Neutrophil (primary cell): ENCODE data around the gene CEACAM20.

Experiments used
- H3K27ac ChIP-seq: fragments of 200-600 bp; sonication (generic); 2 replicates; pipeline ENCODE4 v1.5.1; 2016; ENCODE audit warnings: mild to moderate bottlenecking, moderate library complexity
- H3K27me3 ChIP-seq: fragments of 200-600 bp; sonication (generic); 2 replicates; pipeline ENCODE4 v1.6.0; 2016; ENCODE audit warnings: mild to moderate bottlenecking
- H3K36me3 ChIP-seq: fragments of 200-600 bp; sonication (generic); 2 replicates; pipeline ENCODE4 v1.5.1; 2017
- H3K4me1 ChIP-seq, 2 experiments: fragments of 200-600 bp in 1 of 2; sonication (generic) in 1 of 2; 1 replicate in 1 of 2; 2 replicates in 1 of 2; pipeline versions ENCODE4 v1.5.1 to v1.6.1; 2013 to 2016; ENCODE audit warnings: low read depth in 1 of 2, low read length in 1 of 2, mild to moderate bottlenecking in 1 of 2, moderate library complexity in 1 of 2; ENCODE audit not compliant: control insufficient read depth in 1 of 2, insufficient read depth in 1 of 2
- H3K4me3 ChIP-seq, 2 experiments: fragments of 200-600 bp in 1 of 2; sonication (generic) in 1 of 2; 1 replicate in 1 of 2; 2 replicates in 1 of 2; pipeline ENCODE4 v1.5.1; 2013 to 2016; ENCODE audit warnings: low read depth in 1 of 2, low read length in 1 of 2, mild to moderate bottlenecking in 1 of 2, moderate library complexity in 1 of 2
- H3K9me3 ChIP-seq: fragments of 200-600 bp; sonication (generic); 2 replicates; pipeline ENCODE4 v1.5.1; 2016
- CTCF ChIP-seq: fragments of 200-600 bp; sonication (generic); IDR thresholded peaks from 2 replicates; pipeline ENCODE4 v1.5.1; 2016; ENCODE audit warnings: antibody characterized with exemption

The CEACAM20 gene

GRCh38 chr19:44529536-44529935, at the start of gene CEACAM20:
Gene CEACAM20, minus strand, starts transcription at chr19:44529675. Its CDS starts 166 bp downstream, at chr19:44529509.
- Histone ChIP-seq H3K4me1 (no peaks in the 10 kb centered on the region), H3K27me3 (peaks cover 17% of the 10 kb centered on the region), H3K36me3 (no peaks in the 10 kb centered on the region), H3K9me3 (no peaks in the 10 kb centered on the region), H3K4me3 (no peak within 1 kb of the TSS), H3K27ac (no peak within 1 kb of the TSS)
- TF ChIP-seq CTCF, result no peak

DNA sequence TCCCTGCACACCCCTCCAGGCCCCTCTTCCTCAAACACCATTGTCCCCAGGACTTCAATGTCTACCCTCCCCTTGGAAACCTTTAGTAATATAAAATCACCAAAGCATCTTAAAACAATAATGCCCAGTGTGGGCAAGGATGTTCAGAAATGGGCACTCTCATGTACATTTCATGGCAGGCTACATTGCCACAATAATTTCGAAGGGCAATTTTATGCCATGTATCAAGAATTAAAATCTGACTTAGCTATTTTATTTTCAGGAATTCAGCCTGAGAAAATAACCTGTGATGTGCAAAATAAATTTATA, 48.0 kb upstream of the CEACAM20 start:
- Histone ChIP-seq H3K4me1 (no peaks in the 10 kb centered on the region), H3K27ac (no peak overlapping the region), H3K27me3 (no peaks in the 10 kb centered on the region), H3K9me3 (no peaks in the 10 kb centered on the region), H3K36me3 (no peaks in the 10 kb centered on the region), H3K4me3 (no peak overlapping the region)
- TF ChIP-seq CTCF, result no peak

DNA sequence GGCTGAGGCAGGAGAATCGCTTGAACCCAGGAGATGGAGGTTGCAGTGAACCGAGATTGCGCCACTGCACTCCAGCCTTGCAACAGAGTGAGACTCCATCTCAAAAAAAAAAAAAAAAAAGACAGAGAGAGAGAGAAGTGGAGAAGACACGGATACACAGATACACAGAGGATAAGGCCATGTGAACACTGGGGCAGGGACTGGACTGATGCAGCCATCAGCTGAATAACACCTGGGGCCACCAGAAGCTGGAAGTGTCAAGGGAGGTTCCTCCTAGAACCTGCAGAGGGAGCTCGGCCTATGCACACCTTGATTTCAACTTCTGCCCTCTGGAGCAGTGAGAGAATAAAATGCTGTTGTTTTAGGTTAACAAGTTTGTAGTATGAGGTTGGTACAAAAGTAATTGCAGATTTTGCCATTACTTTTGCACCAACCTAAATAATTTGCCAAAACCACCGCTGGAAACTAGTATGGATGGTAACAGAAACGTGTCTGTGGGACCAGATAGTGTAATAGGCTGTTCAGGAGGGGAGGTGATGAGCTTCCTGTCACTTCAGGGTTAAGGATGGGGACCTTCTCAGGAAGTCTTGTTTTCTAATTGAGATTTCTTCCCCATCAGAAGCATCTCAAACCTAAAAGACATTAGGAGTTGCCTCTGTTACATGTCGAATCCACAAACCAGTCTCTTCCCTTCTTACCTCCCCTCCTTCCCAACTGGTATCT, 47.5 kb upstream of the CEACAM20 start:
- no peaks in the 10 kb centered on the region for H3K9me3 ChIP-seq
- no peaks in the 10 kb centered on the region for H3K36me3 ChIP-seq
- H3K27me3 ChIP-seq, result no peaks in the 10 kb centered on the region
- H3K27ac ChIP-seq, result no peak overlapping the region
- H3K4me3 ChIP-seq, result no peak overlapping the region
- H3K4me1 ChIP-seq, result no peaks in the 10 kb centered on the region
- TF ChIP-seq CTCF, result peak; percentile 35

- no peaks in the 10 kb centered on the region for H3K9me3 ChIP-seq
These were observed 45.7 kb upstream of the CEACAM20 start for GRCh38 chr19:44575116-44575700.

DNA sequence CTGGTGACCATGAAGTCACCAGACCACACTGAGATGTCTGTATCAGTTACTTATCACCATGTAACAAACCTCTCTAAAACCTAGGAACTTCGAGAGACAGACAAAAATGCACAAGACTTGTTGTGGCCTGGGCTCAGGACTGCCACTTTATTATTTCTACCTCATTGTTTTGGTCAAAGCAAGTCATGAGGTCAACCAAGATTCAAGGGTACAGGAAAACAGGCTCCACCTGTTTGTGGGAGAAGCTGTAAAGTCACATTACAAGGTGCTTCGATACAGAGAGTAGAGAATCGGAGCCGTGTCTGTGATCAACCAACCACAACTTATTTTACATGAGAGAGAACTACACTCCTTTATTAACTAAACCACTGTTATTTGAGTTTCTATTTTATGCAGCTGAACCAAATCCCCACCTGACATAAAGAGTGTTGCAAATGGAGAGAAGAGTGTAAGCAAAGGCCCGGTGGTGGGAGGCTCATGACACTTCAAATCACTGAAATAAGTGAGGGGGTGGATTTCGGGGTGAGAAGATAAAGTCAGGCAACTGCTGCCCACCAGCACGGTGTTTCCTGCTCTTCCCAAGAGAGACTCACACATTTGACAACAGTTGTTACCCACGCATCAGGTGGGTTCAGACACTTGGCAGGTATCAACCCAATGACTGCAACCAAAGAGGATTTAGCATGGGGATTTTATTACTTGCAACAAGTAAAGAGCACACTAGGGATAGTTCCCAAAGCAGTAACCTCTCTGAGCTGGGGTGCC, 44.9 kb upstream of the CEACAM20 start:
- Histone ChIP-seq H3K4me1 (no peaks in the 10 kb centered on the region), H3K27ac (no peak overlapping the region), H3K27me3 (peaks cover 9% of the 10 kb centered on the region), H3K9me3 (no peaks in the 10 kb centered on the region), H3K4me3 (no peak overlapping the region), H3K36me3 (no peaks in the 10 kb centered on the region)
- TF ChIP-seq CTCF, result no peak

More at GRCh38 chr19:44575116-44575700, 45.7 kb upstream of the CEACAM20 start:
- peaks cover 1% of the 10 kb centered on the region for H3K27me3 ChIP-seq
- H3K4me1 ChIP-seq, result no peaks in the 10 kb centered on the region
- TF ChIP-seq CTCF, result no peak
- H3K36me3 ChIP-seq, result no peaks in the 10 kb centered on the region
- H3K27ac ChIP-seq, result no peak overlapping the region
- H3K4me3 ChIP-seq, result no peak overlapping the region
